HepG2 (cell line): ENCODE results near the gene SOX13. TPM values are rescaled to one million over a fixed set of nuclear protein-coding genes. Genes with fewer than 3 reads are reported as not detected.

Experiments
- CEBPB ChIP-seq: IDR thresholded peaks from 2 replicates; pipeline ENCODE4 v1.6.1; 2011; ENCODE audit warnings: low read depth, low read length, improper control_type of control experiment, borderline replicate concordance
- ELF1 ChIP-seq: sonication (generic); formaldehyde crosslinking; IDR thresholded peaks from 2 replicates; pipeline ENCODE4 v1.4.0; 2020; ENCODE audit warnings: missing genetic modification reagents
- GMEB2 ChIP-seq: IDR thresholded peaks from 2 replicates; pipeline ENCODE4 v1.6.1; 2016; ENCODE audit warnings: missing biosample characterization, missing genetic modification reagents, low read depth
- HMGXB4 ChIP-seq, 2 experiments: sonication (generic) in 1 of 2; formaldehyde crosslinking in 1 of 2; IDR thresholded peaks; 2 replicates each; pipeline versions ENCODE4 v1.4.0 to v1.6.1; 2018 to 2020; ENCODE audit warnings: missing genetic modification reagents in 2 of 2, borderline replicate concordance in 1 of 2, low read depth in 1 of 2, mild to moderate bottlenecking in 1 of 2, missing biosample characterization in 1 of 2
- NR0B2 ChIP-seq: sonication (generic); formaldehyde crosslinking; IDR thresholded peaks from 2 replicates; pipeline ENCODE4 v1.4.0; 2020; ENCODE audit warnings: mild to moderate bottlenecking, missing genetic modification reagents
- NR2C2 ChIP-seq: sonication (generic); formaldehyde crosslinking; IDR thresholded peaks from 2 replicates; pipeline ENCODE4 v1.4.0; 2020; ENCODE audit warnings: missing genetic modification reagents, mild to moderate bottlenecking, moderate library complexity, borderline replicate concordance
- PRDM4 ChIP-seq: sonication (generic); formaldehyde crosslinking; IDR thresholded peaks from 2 replicates; pipeline ENCODE4 v1.9.0; 2021; ENCODE audit warnings: missing genetic modification reagents, borderline replicate concordance
- RAD51 ChIP-seq: fragments of 450-650 bp; IDR thresholded peaks from 2 replicates; pipeline ENCODE4 v1.6.1; 2016; ENCODE audit warnings: borderline replicate concordance
- RFXANK ChIP-seq: IDR thresholded peaks from 2 replicates; pipeline ENCODE4 v1.6.1; 2016
- SMAD3 ChIP-seq: sonication (generic); formaldehyde crosslinking; IDR thresholded peaks from 2 replicates; pipeline ENCODE4 v1.4.0; 2020; ENCODE audit warnings: missing genetic modification reagents
- ZNF17 ChIP-seq: sonication (generic); formaldehyde crosslinking; IDR thresholded peaks from 2 replicates; pipeline ENCODE4 v1.5.0; 2020; ENCODE audit warnings: mild to moderate bottlenecking, missing genetic modification reagents
- ZNF350 ChIP-seq: sonication (generic); formaldehyde crosslinking; IDR thresholded peaks from 2 replicates; pipeline ENCODE4 v1.4.0; 2020; ENCODE audit warnings: mild to moderate bottlenecking, low read depth, missing genetic modification reagents, borderline replicate concordance
- ZNF451 ChIP-seq: sonication (generic); formaldehyde crosslinking; IDR thresholded peaks from 2 replicates; pipeline ENCODE4 v1.5.0; 2020; ENCODE audit warnings: mild to moderate bottlenecking, missing genetic modification reagents
- ZNF546 ChIP-seq: sonication (generic); formaldehyde crosslinking; conservative IDR thresholded peaks from 2 replicates; pipeline ENCODE4 v1.8.1; 2023; ENCODE audit warnings: mild to moderate bottlenecking, missing genetic modification reagents
- ZNF564 ChIP-seq: sonication (generic); formaldehyde crosslinking; IDR thresholded peaks from 2 replicates; pipeline ENCODE4 v1.8.1; 2023; ENCODE audit warnings: mild to moderate bottlenecking, missing genetic modification reagents
- ZNF580 ChIP-seq: IDR thresholded peaks from 2 replicates; pipeline ENCODE4 v1.6.1; 2016; ENCODE audit warnings: low read depth, borderline replicate concordance
- ZNF674 ChIP-seq: sonication (generic); formaldehyde crosslinking; IDR thresholded peaks from 2 replicates; pipeline ENCODE4 v1.5.0; 2020; ENCODE audit warnings: low read depth, mild to moderate bottlenecking, missing genetic modification reagents
- ZNF709 ChIP-seq: sonication (generic); formaldehyde crosslinking; IDR thresholded peaks from 2 replicates; pipeline ENCODE4 v1.5.0; 2020; ENCODE audit warnings: mild to moderate bottlenecking, missing genetic modification reagents
- ZNF788 ChIP-seq: sonication (generic); formaldehyde crosslinking; IDR thresholded peaks from 2 replicates; pipeline ENCODE4 v1.5.0; 2020; ENCODE audit warnings: mild to moderate bottlenecking, missing genetic modification reagents, borderline replicate concordance
- polyA plus RNA-seq, 8 experiments: library from polyadenylated mRNA; depleted of rRNA in 3 of 8; stranded (reverse) in 7 of 8; unstranded in 1 of 8; fragments of >200 nt; fragmentation: Illumina TruSeq in 4 of 8; extraction: Trizol in 4 of 8; gene quantifications; 2 replicates each; pipeline versions ENCODE4 v1.2.1 to v1.2.3, GENCODE V29; 2011 to 2016; ENCODE audit warnings: low read depth in 4 of 8, missing spikeins in 1 of 8, mixed read lengths in 1 of 8; ENCODE audit not compliant: insufficient read depth in 1 of 8
- total RNA-seq, 5 experiments: library from RNA; depleted of rRNA; stranded (reverse); fragments of >200 nt; fragmentation: Illumina TruSeq; extraction: Trizol; gene quantifications; 2 replicates each; pipeline ENCODE4 v1.2.3, GENCODE V29; 2016; ENCODE audit warnings: low read depth in 1 of 5

The SOX13 gene
- total and polyA plus RNA-seq, 2 of the 13 experiments (the other 11 are each of a cell fraction or from before 2014, with no cell fraction given) = 13.3 to 15.8 TPM

GRCh38 chr1:204102029-204102611 lies 29.2 kb downstream of the SOX13 start (continued):
- TF ChIP-seq ZNF546 = no peak
- 0 out of 2 replicates have a peak, but pooled peaks have one; percentile 27 for TF ChIP-seq ELF1 (CRISPR knock-in tag)
- peak; percentile 79; the same call in 1 of the 2 replicates for TF ChIP-seq ZNF564 (CRISPR knock-in tag)
- TF ChIP-seq ZNF788 (CRISPR knock-in tag) = peak; percentile 68; the same call in 1 of the 2 replicates
- 0 out of 2 replicates have a peak, but pooled peaks have one; percentile 50 for TF ChIP-seq ZNF674 (CRISPR knock-in tag)
- TF ChIP-seq ZNF350 (CRISPR knock-in tag) = no peak
- no peak for TF ChIP-seq NR0B2 (CRISPR knock-in tag)
- TF ChIP-seq HMGXB4 (CRISPR knock-in tag; IDR thresholded peaks at IDR 0.05; ENCODE audit: borderline replicate concordance in 1 of 2, low read depth in 1 of 2) = 0 out of 4 replicates have a peak, but pooled peaks of 1 of the 2 experiments have one; percentile 73
- TF ChIP-seq NR2C2 = no peak
- TF ChIP-seq ZNF709 (CRISPR knock-in tag) = peak; percentile 43; the same call in 1 of the 2 replicates
- TF ChIP-seq SMAD3 (CRISPR knock-in tag) = peak; percentile 83
- TF ChIP-seq CEBPB = peak; percentile 79; the same call in 1 of the 2 replicates
- TF ChIP-seq ZNF17 = no peak
- no peak for TF ChIP-seq ZNF451 (CRISPR knock-in tag)
- peak; percentile 65; the same call in 1 of the 2 replicates for TF ChIP-seq ZNF580 (CRISPR knock-in tag)
- TF ChIP-seq PRDM4 (CRISPR knock-in tag) = no peak
- no peak for TF ChIP-seq RFXANK
- no peak for TF ChIP-seq GMEB2
- TF ChIP-seq RAD51 = no peak
